Measurements from ENCODE around the gene MCTP1.

GRCh38 chr5:95081500-95081960 lies 203.4 kb downstream of the MCTP1 start:
- TF ChIP-seq EP300 (IDR thresholded peaks at IDR 0.05; ENCODE audit: borderline replicate concordance in 1 of 2, low read depth in 2 of 2, low read length in 2 of 2) = no peak
- TF ChIP-seq HDAC2 (IDR thresholded peaks at IDR 0.05; ENCODE audit: borderline replicate concordance in 1 of 2, low read depth in 2 of 2, low read length in 2 of 2) = no peak
- TF ChIP-seq TAF1 (IDR thresholded peaks at IDR 0.05; ENCODE audit: low read depth, low read length) = no peak

Data from H1 (cell line).